HG03025 (cell line): ENCODE measurements around the gene MAP3K5.
"Not testable (repeated sequence)": the region's sequence is repeated elsewhere in the genome, so short reads cannot be mapped to it uniquely, and the experiment has no call there.

ENCODE experiments used
- ATAC-seq: cut with Tn5 transposase; IDR thresholded peaks from one replicate; pipeline ENCODE4 v1.9.1; 2021; ENCODE audit warnings: mild to moderate bottlenecking, moderate library complexity; ENCODE audit not compliant: unreplicated experiment, low FRiP score

Gene MAP3K5

GRCh38 chr6:136772685-136773472 is 19.4 kb downstream of the MAP3K5 start:
- peak; percentile 81 for ATAC-seq

GRCh38 chr6:136771306-136771705 is 21.0 kb downstream of the MAP3K5 start:
- no peak for ATAC-seq

- ATAC-seq: no peak
These were observed 22.5 kb downstream of the MAP3K5 start for GRCh38 chr6:136769759-136770158.

- ATAC-seq: no peak
These were observed 23.2 kb downstream of the MAP3K5 start for GRCh38 chr6:136769124-136769523.

- no peak for ATAC-seq
These were observed 24.5 kb downstream of the MAP3K5 start for GRCh38 chr6:136767570-136768309.

GRCh38 chr6:136767103-136767502 is 25.2 kb downstream of the MAP3K5 start:
- no peak for ATAC-seq

- ATAC-seq: no peak
These were observed 26.0 kb downstream of the MAP3K5 start for GRCh38 chr6:136766274-136766673.

GRCh38 chr6:136764517-136764993 is 27.7 kb downstream of the MAP3K5 start:
- peak; percentile 44 for ATAC-seq

GRCh38 chr6:136763716-136764516 is 28.4 kb downstream of the MAP3K5 start:
- ATAC-seq: peak; percentile 29

- ATAC-seq: peak; percentile 39
These were observed 29.0 kb downstream of the MAP3K5 start for GRCh38 chr6:136763255-136763654.

GRCh38 chr6:136762022-136762975 is 30.0 kb downstream of the MAP3K5 start:
- no peak for ATAC-seq

GRCh38 chr6:136761227-136761922 is 30.9 kb downstream of the MAP3K5 start:
- ATAC-seq: no peak

- not testable (repeated sequence) for ATAC-seq
These were observed 31.5 kb downstream of the MAP3K5 start for GRCh38 chr6:136760781-136761180.

GRCh38 chr6:136757150-136757549 is 35.1 kb downstream of the MAP3K5 start:
- no peak for ATAC-seq

GRCh38 chr6:136754820-136755219 is 37.5 kb downstream of the MAP3K5 start:
- ATAC-seq: no peak

GRCh38 chr6:136753624-136754023 is 38.7 kb downstream of the MAP3K5 start:
- no peak for ATAC-seq

- ATAC-seq: no peak
These were observed 39.7 kb downstream of the MAP3K5 start for GRCh38 chr6:136752554-136752953.

- ATAC-seq: no peak
These were observed 40.3 kb downstream of the MAP3K5 start for GRCh38 chr6:136751991-136752390.

- ATAC-seq: peak; percentile 91
These were observed 40.7 kb downstream of the MAP3K5 start for GRCh38 chr6:136751522-136751956.
